Measurements from ENCODE around the gene EXTL1.

DNA sequence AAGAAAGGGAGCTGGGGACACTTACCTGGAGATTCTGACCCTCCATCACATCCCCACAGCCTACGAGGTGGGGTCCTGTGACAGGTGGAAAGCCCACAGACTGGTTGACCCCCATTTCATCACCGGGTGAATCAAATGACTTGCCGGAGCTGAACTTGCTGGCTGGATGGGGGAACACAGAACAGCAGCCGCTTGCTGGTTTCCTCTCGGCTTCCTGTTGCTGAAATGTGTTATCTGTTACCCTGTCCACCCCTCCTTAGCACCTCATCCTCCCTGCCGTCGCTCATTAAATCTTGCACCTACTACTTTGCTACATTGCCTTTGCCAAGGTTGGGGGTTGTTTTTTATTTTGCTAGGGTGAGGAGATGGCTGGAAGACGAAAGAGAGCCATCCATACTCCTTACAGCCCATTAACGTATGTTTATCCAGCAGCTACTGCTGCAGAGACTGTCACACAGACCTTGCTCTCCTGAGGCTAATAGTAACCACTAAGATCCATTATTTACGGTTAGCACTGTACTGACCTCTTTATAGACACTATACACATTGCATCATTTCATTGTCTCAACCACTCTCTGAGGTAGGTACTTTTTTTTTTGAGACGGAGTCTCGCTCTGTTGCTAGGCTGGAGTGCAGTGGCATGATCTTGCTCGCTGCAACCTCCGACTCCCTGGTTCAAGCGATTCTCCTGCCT is 30.7 kb upstream of the EXTL1 start:
- TF ChIP-seq, protein P1, sequence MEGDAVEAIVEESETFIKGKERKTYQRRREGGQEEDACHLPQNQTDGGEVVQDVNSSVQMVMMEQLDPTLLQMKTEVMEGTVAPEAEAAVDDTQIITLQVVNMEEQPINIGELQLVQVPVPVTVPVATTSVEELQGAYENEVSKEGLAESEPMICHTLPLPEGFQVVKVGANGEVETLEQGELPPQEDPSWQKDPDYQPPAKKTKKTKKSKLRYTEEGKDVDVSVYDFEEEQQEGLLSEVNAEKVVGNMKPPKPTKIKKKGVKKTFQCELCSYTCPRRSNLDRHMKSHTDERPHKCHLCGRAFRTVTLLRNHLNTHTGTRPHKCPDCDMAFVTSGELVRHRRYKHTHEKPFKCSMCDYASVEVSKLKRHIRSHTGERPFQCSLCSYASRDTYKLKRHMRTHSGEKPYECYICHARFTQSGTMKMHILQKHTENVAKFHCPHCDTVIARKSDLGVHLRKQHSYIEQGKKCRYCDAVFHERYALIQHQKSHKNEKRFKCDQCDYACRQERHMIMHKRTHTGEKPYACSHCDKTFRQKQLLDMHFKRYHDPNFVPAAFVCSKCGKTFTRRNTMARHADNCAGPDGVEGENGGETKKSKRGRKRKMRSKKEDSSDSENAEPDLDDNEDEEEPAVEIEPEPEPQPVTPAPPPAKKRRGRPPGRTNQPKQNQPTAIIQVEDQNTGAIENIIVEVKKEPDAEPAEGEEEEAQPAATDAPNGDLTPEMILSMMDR (IDR thresholded peaks at IDR 0.05): no peak
- no peak for TF ChIP-seq POLR2A (IDR thresholded peaks at IDR 0.05)

Measured in thyroid gland (tissue), 4 donors.